HCT116 (cell line): ENCODE data around the gene CYP2E1. TPM values are rescaled to one million over a fixed set of nuclear protein-coding genes. Genes with fewer than 3 reads are reported as not detected.

Experiments
- ATAC-seq: fragments of 200-7000 bp; cut with Tn5 transposase; 2 replicates; pipeline ENCODE4 v1.9.1; 2020; ENCODE audit warnings: mild to moderate bottlenecking, moderate library complexity
- BruUV-seq: library from RNA; stranded (reverse); fragments of 400-500 nt; replicated peaks from 2 replicates; lab custom pipeline; 2021; lab: Mats Ljungman, UMichigan
- CTCF ChIA-PET: fragments of 300-600 bp; sonication (Branson Sonifier 250); formaldehyde crosslinking; loops from one replicate; lab custom pipeline; 2021; ENCODE audit warnings: antibody characterized with exemption; lab: Charles Lee
- POLR2A ChIA-PET: fragments of 300-600, 350-600 bp; sonication (Branson Sonifier 250); formaldehyde crosslinking; loops from one replicate; lab custom pipeline; 2021; ENCODE audit warnings: antibody characterized with exemption; lab: Charles Lee
- RAD21 ChIA-PET, 2 experiments: fragments of 300-600 bp; sonication (Branson Sonifier 250); formaldehyde crosslinking; loops; one replicate each; lab custom pipeline; 2023; ENCODE audit warnings: low total read pairs in 2 of 2; ENCODE audit not compliant: uncharacterized antibody in 2 of 2, unreplicated experiment in 2 of 2, low non-redundant PET in 1 of 2; lab: Charles Lee
- DNase-seq: peaks from one replicate; pipeline ENCODE4 v3.0.0-alpha.2; 2010; ENCODE audit warnings: low read depth, low spot score
- H2AFZ ChIP-seq: fragments of 200-600 bp; shearing (Covaris generic), sonication (generic); 2 replicates; pipeline ENCODE4 v1.6.1; 2017; ENCODE audit warnings: low read depth, mixed run types, mixed read lengths, antibody characterized with exemption, low read length; ENCODE audit not compliant: poor library complexity, severe bottlenecking
- H3K27ac ChIP-seq: 2 replicates; pipeline ENCODE4 v1.5.1; 2012; ENCODE audit warnings: low read depth, low read length
- H3K27me3 ChIP-seq: fragments of 200-600 bp; sonication (generic); 2 replicates; pipeline ENCODE4 v1.6.1; 2016; ENCODE audit warnings: mixed run types, low read length, mixed read lengths; ENCODE audit not compliant: insufficient read depth
- H3K36me3 ChIP-seq, 2 experiments: fragments of 200-500 bp in 1 of 2; fragments of 200-600 bp in 1 of 2; sonication (Bioruptor generic) in 1 of 2; sonication (generic) in 1 of 2; 2 replicates each; pipeline versions ENCODE4 v1.5.1 to v1.6.1; 2014 to 2016; ENCODE audit warnings: low read length in 2 of 2, inconsistent platforms in 1 of 2, mixed read lengths in 1 of 2, mixed run types in 1 of 2; ENCODE audit not compliant: insufficient read depth in 2 of 2, control insufficient read depth in 1 of 2
- H3K4me1 ChIP-seq, 2 experiments: fragments of 200-600 bp in 1 of 2; sonication (generic) in 1 of 2; 2 replicates each; pipeline versions ENCODE4 v1.5.1 to v1.6.1; 2012 to 2017; ENCODE audit warnings: low read length in 2 of 2, inconsistent platforms in 1 of 2, mild to moderate bottlenecking in 1 of 2, mixed read lengths in 1 of 2, mixed run types in 1 of 2, moderate library complexity in 1 of 2; ENCODE audit not compliant: insufficient read depth in 2 of 2, control insufficient read depth in 1 of 2
- H3K4me2 ChIP-seq: fragments of 200-600 bp; sonication (generic); 2 replicates; pipeline ENCODE4 v1.6.1; 2017; ENCODE audit warnings: mixed run types, low read length, mixed read lengths
- H3K4me3 ChIP-seq, 2 experiments: fragments of 200-600 bp in 1 of 2; sonication (generic) in 1 of 2; replicated peaks in 1 of 2; 2 replicates each; pipeline ENCODE4 v1.5.1; 2011 to 2016; ENCODE audit warnings: low read length in 2 of 2, control low read depth in 1 of 2, low read depth in 1 of 2, mild to moderate bottlenecking in 1 of 2, mixed read lengths in 1 of 2, mixed run types in 1 of 2
- H3K79me2 ChIP-seq: fragments of 200-600 bp; sonication (generic); 2 replicates; pipeline ENCODE4 v1.6.1; 2017; ENCODE audit warnings: mild to moderate bottlenecking, mixed run types, low read length, moderate library complexity, mixed read lengths; ENCODE audit not compliant: insufficient read depth
- H3K9ac ChIP-seq: fragments of 200-600 bp; sonication (generic); 2 replicates; pipeline ENCODE4 v1.6.1; 2016; ENCODE audit warnings: low read length, mixed read lengths
- H3K9me2 ChIP-seq: fragments of 200-600 bp; sonication (generic), shearing (Covaris generic); 2 replicates; pipeline ENCODE4 v1.6.1; 2017; ENCODE audit warnings: mixed run types, mild to moderate bottlenecking, moderate library complexity; ENCODE audit not compliant: insufficient read depth
- H3K9me3 ChIP-seq, 2 experiments: fragments of 200-500 bp in 1 of 2; fragments of 200-600 bp in 1 of 2; sonication (Bioruptor generic) in 1 of 2; sonication (generic) in 1 of 2; 2 replicates each; pipeline ENCODE4 v1.6.1; 2014 to 2017; ENCODE audit warnings: low read length in 2 of 2, mixed read lengths in 2 of 2, inconsistent platforms in 1 of 2, low read depth in 1 of 2, mild to moderate bottlenecking in 1 of 2, mixed run types in 1 of 2, moderate library complexity in 1 of 2; ENCODE audit not compliant: control insufficient read depth in 1 of 2, insufficient read depth in 1 of 2
- H4K20me1 ChIP-seq: fragments of 200-600 bp; sonication (generic), shearing (Covaris generic); 2 replicates; pipeline ENCODE4 v1.6.1; 2017; ENCODE audit warnings: mixed run types, mild to moderate bottlenecking, moderate library complexity; ENCODE audit not compliant: insufficient read depth
- CEBPB ChIP-seq: IDR thresholded peaks from 2 replicates; pipeline ENCODE4 v1.6.1; 2012; ENCODE audit warnings: low read depth
- ELF1 ChIP-seq: IDR thresholded peaks from 2 replicates; pipeline ENCODE4 v1.6.1; 2012; ENCODE audit warnings: low read depth, borderline replicate concordance
- JUND ChIP-seq: IDR thresholded peaks from 2 replicates; pipeline ENCODE4 v1.6.1; 2012
- RAD21 ChIP-seq: IDR thresholded peaks from 2 replicates; pipeline ENCODE4 v1.6.1; 2012; ENCODE audit warnings: low read depth, mild to moderate bottlenecking
- SP1 ChIP-seq: IDR thresholded peaks from 2 replicates; pipeline ENCODE4 v1.6.1; 2012; ENCODE audit warnings: low read depth
- ZNF274 ChIP-seq: fragments of 200-500 bp; sonication (Bioruptor generic); IDR thresholded peaks from 2 replicates; pipeline ENCODE4 v1.6.1; 2014; ENCODE audit warnings: mild to moderate bottlenecking, low read depth, low read length, inconsistent platforms
- intact Hi-C: fragments of 100-400 bp; cut with micrococcal nuclease; formaldehyde crosslinking; loops from 2 replicates; pipeline ENCODE4 v1.10.0; 2022
- total RNA-seq: library from RNA; stranded (reverse); gene quantifications from one replicate; pipeline ENCODE4 v1.2.1, GENCODE V29; 2021; ENCODE audit not compliant: unreplicated experiment
- TF ChIP-seq, protein P1 (sequence below): IDR thresholded peaks from 2 replicates; pipeline ENCODE4 v1.6.1; 2011; ENCODE audit warnings: mild to moderate bottlenecking, low read length, moderate library complexity; ENCODE audit not compliant: insufficient replicate concordance; ENCODE audit errors: extremely low read depth
- TF ChIP-seq, protein P2 (sequence below): IDR thresholded peaks from 2 replicates; pipeline ENCODE4 v1.6.1; 2012

The CYP2E1 gene
- total RNA-seq, 1 experiment from 2014 or later = 1.5 TPM

DNA sequence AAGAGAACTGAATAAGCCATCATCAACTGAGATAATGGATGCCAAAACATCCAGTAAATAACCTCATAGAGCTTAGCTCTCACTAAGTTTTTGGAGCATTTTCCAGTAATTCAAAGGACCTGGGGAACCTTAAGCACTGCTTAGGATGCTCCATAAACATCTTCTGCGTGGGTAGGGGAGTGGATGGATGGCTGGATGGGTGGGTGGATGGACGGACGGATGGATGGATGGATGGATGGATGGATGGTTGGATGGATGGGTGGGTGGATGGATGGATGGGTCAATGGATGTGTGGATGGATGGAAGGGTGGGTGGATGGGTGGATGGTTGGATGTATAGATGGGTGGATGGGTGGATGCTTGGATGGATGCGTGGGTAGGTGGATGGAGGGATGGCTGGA is 9.0 kb downstream of the CYP2E1 start:
- TF ChIP-seq, protein P1, sequence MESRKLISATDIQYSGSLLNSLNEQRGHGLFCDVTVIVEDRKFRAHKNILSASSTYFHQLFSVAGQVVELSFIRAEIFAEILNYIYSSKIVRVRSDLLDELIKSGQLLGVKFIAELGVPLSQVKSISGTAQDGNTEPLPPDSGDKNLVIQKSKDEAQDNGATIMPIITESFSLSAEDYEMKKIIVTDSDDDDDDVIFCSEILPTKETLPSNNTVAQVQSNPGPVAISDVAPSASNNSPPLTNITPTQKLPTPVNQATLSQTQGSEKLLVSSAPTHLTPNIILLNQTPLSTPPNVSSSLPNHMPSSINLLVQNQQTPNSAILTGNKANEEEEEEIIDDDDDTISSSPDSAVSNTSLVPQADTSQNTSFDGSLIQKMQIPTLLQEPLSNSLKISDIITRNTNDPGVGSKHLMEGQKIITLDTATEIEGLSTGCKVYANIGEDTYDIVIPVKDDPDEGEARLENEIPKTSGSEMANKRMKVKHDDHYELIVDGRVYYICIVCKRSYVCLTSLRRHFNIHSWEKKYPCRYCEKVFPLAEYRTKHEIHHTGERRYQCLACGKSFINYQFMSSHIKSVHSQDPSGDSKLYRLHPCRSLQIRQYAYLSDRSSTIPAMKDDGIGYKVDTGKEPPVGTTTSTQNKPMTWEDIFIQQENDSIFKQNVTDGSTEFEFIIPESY = no peak
- TF ChIP-seq ELF1 (no peak), ZNF274 (no peak), RAD21 (no peak), JUND (no peak), SP1 (no peak), CEBPB (no peak)
- TF ChIP-seq, protein P2, sequence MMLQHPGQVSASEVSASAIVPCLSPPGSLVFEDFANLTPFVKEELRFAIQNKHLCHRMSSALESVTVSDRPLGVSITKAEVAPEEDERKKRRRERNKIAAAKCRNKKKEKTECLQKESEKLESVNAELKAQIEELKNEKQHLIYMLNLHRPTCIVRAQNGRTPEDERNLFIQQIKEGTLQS = no peak
- Histone ChIP-seq H3K27ac (no peak overlapping the region), H4K20me1 (no peaks in the 10 kb centered on the region), H3K36me3 (no peaks in the 10 kb centered on the region), H2AFZ (no peak overlapping the region), H3K79me2 (no peaks in the 10 kb centered on the region), H3K9me3 (no peaks in the 10 kb centered on the region), H3K4me3 (no peak overlapping the region), H3K4me2 (no peak overlapping the region), H3K4me1 (peaks cover 0 to 3% of the 10 kb centered on the region in 2 experiments; a peak in 1 of 4 replicates), H3K9ac (no peak overlapping the region), H3K27me3 (no peaks in the 10 kb centered on the region), H3K9me2 (no peaks in the 10 kb centered on the region)
- DNase-seq = no peak
- POLR2A ChIA-PET = no interaction called here
- intact Hi-C loops = no loop called here
- BruUV-seq = no TSS peak
- CTCF ChIA-PET = no interaction called here
- RAD21 ChIA-PET = no interaction called here
- no peak for ATAC-seq
